Activated naive CD8-positive, alpha-beta T cell treated with anti-CD3 and anti-CD28 coated beads, Interleukin-2, amount 10 ng/mL, durations not matched to agents 7 days and 5 days (primary cell): ENCODE measurements around the gene EYA2. TPM values are rescaled to one million over a fixed set of nuclear protein-coding genes. Genes with fewer than 3 reads are reported as not detected.

Source experiments
- ATAC-seq: fragments of 150-1000 bp; cut with Tn5 transposase; one replicate; pipeline ENCODE4 v1.10.0; 2021; ENCODE audit warnings: low read depth, moderate library complexity
- POLR2A ChIA-PET: fragments of 350-600 bp; sonication (Branson Sonifier 250); formaldehyde crosslinking; loops from one replicate; lab custom pipeline; 2021; ENCODE audit warnings: antibody characterized with exemption; lab: Charles Lee
- DNase-seq: peaks from one replicate; pipeline ENCODE4 v3.0.0; 2021
- H3K27ac Mint-ChIP-seq: one replicate; pipeline ENCODE4 v1.8.0; 2022; ENCODE audit warnings: mild to moderate bottlenecking, mixed read lengths
- H3K27me3 Mint-ChIP-seq: one replicate; pipeline ENCODE4 v1.8.0; 2022; ENCODE audit warnings: mild to moderate bottlenecking, moderate library complexity, mixed read lengths
- H3K36me3 Mint-ChIP-seq: one replicate; pipeline ENCODE4 v1.8.0; 2021; ENCODE audit warnings: mild to moderate bottlenecking, mixed read lengths
- H3K4me1 Mint-ChIP-seq: one replicate; pipeline ENCODE4 v1.8.0; 2021; ENCODE audit warnings: mixed read lengths
- H3K4me3 Mint-ChIP-seq: one replicate; pipeline ENCODE4 v1.8.0; 2022; ENCODE audit warnings: mild to moderate bottlenecking, moderate library complexity, mixed read lengths
- H3K9me3 Mint-ChIP-seq: one replicate; pipeline ENCODE4 v1.8.0; 2021; ENCODE audit warnings: mixed read lengths
- total RNA-seq, 2 experiments: library from RNA; stranded (reverse); gene quantifications; one replicate each; pipeline ENCODE4 v1.2.3, GENCODE V29; 2021

The EYA2 gene
- total RNA-seq, 2 experiments from 2014 or later, result not detected

DNA sequence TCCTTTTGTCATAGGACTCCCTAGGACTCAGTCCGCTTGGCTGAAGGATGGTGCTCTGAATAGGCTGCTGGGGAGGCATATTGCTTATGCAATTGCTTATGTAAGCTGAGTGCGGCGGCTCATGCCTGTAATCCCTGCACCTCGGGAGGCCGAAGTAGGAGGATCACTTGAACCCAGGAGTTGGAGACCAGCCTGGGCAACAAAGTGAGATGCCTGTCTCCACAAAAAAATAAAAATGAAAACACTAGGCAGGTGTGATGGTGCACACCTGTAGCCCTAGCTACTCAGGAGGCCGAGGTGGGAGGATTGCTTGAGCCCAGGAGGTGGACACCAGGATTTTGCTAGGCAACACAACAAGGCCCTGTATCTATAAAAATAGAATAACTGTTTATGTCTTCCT, 81.3 kb downstream of the EYA2 start:
- ATAC-seq (no peak), DNase-seq (no peak)
- H3K4me1 Mint-ChIP-seq, result peaks cover 26% of the 10 kb centered on the region
- no peak overlapping the region for H3K27ac Mint-ChIP-seq
- no peaks in the 10 kb centered on the region for H3K9me3 Mint-ChIP-seq
- H3K4me3 Mint-ChIP-seq, result no peak overlapping the region
- POLR2A ChIA-PET, result no interaction called here
- H3K27me3 Mint-ChIP-seq, result peaks cover 70% of the 10 kb centered on the region
- H3K36me3 Mint-ChIP-seq, result no peaks in the 10 kb centered on the region

DNA sequence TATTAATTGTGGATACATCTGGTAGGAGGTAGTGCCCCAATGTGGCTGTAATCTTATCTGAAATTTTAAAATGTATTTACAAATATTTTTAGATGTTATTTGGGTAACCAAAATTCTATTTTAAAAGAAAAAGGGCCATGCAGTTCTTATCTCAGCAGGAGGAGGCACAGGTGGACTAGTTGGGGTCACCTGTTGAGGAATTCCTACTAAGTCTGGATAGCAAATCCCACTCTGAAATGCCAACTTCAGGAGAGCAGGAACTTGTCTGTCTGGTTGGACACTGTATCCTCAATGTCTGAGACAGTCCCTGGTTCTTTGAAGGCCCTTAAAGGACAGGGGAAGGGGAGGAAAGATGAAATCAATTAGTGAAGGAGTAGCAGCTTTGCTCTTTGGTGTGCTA, 82.6 kb downstream of the EYA2 start:
- no peak for ATAC-seq
- H3K27me3 Mint-ChIP-seq, result peaks cover 68% of the 10 kb centered on the region

DNA sequence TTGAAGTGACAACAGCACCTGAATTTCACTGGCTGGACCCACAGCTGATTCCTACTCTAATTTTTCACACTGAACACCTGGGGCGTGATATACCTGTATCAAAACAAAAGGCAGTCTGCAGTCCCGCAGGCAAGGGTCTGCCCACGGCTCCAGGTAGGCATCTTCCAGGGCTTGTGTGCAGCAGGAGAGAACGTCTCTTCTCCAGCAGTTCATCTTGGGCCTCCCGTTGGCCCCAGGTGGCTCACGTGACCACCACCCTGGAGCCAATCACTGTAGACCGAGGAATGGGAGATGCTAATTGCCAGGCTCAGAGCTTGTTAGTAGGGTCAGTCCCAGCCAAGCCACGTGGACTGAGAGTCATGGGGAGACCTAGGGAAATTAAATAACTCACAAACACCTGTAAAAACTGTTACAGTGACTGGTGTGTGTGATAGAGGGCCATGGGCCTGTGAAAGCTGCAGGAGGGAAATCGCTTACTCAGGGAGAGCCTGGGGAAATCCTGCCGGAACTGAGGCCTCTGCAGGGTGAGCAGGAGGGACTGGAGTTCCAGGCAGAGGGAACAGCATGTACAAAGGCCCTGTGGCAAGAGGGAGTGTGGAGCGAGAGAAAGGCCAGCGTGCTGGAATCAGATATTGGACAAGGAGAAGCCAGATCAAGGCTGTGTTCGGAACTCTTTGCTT, 83.4 kb downstream of the EYA2 start:
- POLR2A ChIA-PET, result no interaction called here
- peaks cover 70% of the 10 kb centered on the region for H3K27me3 Mint-ChIP-seq
- H3K27ac Mint-ChIP-seq, result no peak overlapping the region
- peaks cover 5% of the 10 kb centered on the region for H3K9me3 Mint-ChIP-seq
- H3K4me3 Mint-ChIP-seq, result no peak overlapping the region
- no peak for ATAC-seq
- H3K4me1 Mint-ChIP-seq, result peaks cover 22% of the 10 kb centered on the region
- peaks cover 3% of the 10 kb centered on the region for H3K36me3 Mint-ChIP-seq
- DNase-seq, result no peak

More for the DNA sequence above, 82.6 kb downstream of the EYA2 start:
- H3K4me1 Mint-ChIP-seq, result peaks cover 22% of the 10 kb centered on the region
- H3K36me3 Mint-ChIP-seq, result peaks cover under 1% of the 10 kb centered on the region
- H3K4me3 Mint-ChIP-seq, result no peak overlapping the region
- no peak overlapping the region for H3K27ac Mint-ChIP-seq
- H3K9me3 Mint-ChIP-seq, result peaks cover 2% of the 10 kb centered on the region
- POLR2A ChIA-PET, result no interaction called here
- DNase-seq, result no peak

DNA sequence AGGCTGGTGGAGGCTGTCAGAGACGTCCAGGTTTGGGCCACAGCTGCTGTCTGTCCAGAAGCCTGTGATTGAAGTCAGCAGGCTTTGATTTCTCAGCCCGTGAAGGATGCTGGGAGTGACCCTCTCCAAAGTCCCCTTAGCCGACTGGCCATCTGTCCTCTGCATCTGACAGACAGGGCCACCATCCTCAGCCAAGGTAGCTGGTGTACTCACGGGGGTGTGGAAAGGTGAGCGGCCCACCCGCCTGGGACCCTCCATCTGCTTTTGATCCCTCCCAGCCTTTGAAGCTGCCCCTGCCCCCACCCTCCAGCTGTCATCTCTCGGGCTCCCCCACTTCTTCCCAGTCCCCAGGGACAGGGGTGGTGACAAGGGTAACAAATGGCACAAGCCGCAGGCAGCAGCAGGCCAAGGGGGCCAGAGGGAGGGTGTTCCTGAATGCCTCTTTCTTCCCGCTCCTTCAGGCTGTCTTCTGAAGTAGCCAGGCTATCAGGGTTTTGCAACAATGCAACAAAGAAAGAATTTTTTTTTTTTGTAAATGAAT, 84.4 kb downstream of the EYA2 start:
- peaks cover 70% of the 10 kb centered on the region for H3K27me3 Mint-ChIP-seq
- POLR2A ChIA-PET, result interaction anchor here (1.7 kb wide), 1 partner anchor 12 kb away, joined by 4 read pairs; no protein-coding TSS in a partner anchor
- no peak overlapping the region for H3K27ac Mint-ChIP-seq

DNA sequence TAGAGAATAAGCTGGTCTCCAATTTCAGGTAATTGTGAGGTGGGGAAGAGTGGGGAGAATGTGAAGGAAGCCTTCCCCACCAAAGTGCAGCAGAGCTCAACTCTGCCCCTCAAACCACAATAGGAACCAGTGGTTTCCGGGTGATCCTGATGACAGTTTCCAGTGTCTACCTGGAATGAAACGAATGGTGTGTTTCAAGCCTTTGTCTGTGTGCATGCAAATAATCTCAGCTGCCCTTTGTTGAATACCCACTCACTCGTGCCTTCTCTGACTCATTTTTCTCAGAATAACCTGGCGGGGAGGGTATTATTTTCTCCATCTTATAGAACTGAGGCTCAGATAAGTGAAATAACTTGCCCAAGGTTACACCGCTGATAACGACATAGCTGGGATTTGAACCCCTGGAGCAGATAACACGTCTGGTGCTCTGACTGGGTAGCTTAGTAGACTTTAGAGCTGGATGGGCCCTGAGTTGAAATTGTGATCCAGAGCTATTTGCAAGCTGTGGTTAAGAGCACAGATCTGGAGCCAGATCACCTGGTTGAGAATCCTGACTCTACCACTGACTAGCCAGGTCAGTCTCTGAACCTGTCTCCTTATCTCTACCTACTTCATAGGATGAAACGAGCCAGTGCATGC, 85.1 kb downstream of the EYA2 start:
- POLR2A ChIA-PET, result interaction anchor here (1.7 kb wide), 1 partner anchor 11 kb away, joined by 4 read pairs; no protein-coding TSS in a partner anchor

More for the DNA sequence above, 84.4 kb downstream of the EYA2 start:
- Mint-ChIP-seq H3K4me1 (peaks cover 21% of the 10 kb centered on the region), H3K9me3 (peaks cover 8% of the 10 kb centered on the region), H3K36me3 (peaks cover 5% of the 10 kb centered on the region), H3K4me3 (peak overlapping the region; percentile 38)
- ATAC-seq (no peak), DNase-seq (no peak)

DNA sequence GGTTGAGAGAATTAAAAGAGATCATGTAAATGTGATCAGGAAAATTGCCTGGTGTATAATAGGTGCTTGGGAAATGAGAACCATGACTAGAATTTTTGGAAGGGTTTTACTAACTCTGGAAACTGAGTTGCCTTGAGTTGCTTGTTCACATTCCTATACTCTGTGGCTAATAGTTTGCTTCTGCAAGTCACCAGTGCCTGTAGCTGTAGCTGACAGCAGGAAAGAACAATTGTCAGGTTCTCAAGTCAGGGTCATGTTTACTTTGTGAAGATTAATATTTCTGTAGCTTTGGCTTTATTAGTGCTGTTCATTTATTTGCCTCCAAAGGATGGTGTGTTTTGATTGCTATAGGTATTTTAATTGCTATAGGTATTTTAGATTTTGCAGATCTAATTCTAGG, 86.5 kb downstream of the EYA2 start:
- DNase-seq (no peak), ATAC-seq (no peak)
- Mint-ChIP-seq H3K4me3 (no peak overlapping the region), H3K4me1 (peaks cover 12% of the 10 kb centered on the region), H3K27me3 (peaks cover 79% of the 10 kb centered on the region), H3K36me3 (peaks cover 5% of the 10 kb centered on the region), H3K9me3 (peaks cover 12% of the 10 kb centered on the region), H3K27ac (no peak overlapping the region)
- POLR2A ChIA-PET, result no interaction called here

More for the DNA sequence above, 85.1 kb downstream of the EYA2 start:
- Mint-ChIP-seq H3K9me3 (peaks cover 8% of the 10 kb centered on the region), H3K27me3 (peaks cover 71% of the 10 kb centered on the region), H3K36me3 (peaks cover 5% of the 10 kb centered on the region), H3K4me1 (peaks cover 17% of the 10 kb centered on the region), H3K4me3 (peak overlapping the region; percentile 31), H3K27ac (no peak overlapping the region)
- ATAC-seq (peak; percentile 70), DNase-seq (no peak)

DNA sequence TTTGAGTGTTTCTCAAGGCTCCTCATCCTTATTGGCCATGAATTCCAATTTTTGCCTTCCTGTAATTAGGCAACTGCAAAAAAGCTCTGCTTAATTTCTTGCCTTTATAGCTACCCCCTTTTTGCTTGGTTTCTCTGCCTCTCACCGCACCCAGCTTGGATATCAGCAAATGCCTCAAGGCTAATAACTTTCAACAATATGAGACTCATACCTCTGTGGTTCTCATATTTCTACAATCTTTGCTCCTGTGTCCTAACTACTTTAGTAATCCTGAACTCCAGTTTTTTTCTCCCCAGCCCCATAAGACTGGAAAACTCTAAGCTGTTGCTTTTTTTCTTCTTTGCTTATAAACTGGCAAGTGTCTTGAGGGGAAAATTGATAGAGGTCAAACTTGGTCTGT, 88.8 kb downstream of the EYA2 start:
- POLR2A ChIA-PET, result no interaction called here
- H3K9me3 Mint-ChIP-seq, result peaks cover 14% of the 10 kb centered on the region
- no peak overlapping the region for H3K27ac Mint-ChIP-seq
- H3K36me3 Mint-ChIP-seq, result peaks cover 5% of the 10 kb centered on the region
- H3K4me3 Mint-ChIP-seq, result no peak overlapping the region
- ATAC-seq (no peak), DNase-seq (no peak)
- peaks cover 69% of the 10 kb centered on the region for H3K27me3 Mint-ChIP-seq
- peaks cover 11% of the 10 kb centered on the region for H3K4me1 Mint-ChIP-seq

DNA sequence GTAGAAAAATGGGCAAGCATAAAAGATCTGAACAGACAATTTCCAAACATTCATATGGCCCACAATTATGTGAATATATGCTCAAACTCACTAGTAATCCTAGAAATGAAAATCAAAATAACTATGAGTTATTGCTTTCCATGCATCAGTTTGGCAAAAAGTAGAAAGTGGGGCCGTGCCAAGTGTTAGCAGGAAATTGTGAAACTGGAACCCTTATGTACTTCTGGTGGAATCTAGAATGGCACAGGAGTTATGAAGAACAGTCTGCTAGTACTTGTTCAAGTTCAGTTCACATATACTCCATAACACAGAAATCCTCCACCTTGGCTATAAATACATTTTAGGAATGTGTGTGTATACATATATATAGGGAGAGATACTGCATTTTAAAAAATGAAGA, 89.8 kb downstream of the EYA2 start:
- Mint-ChIP-seq H3K27me3 (peaks cover 68% of the 10 kb centered on the region), H3K9me3 (peaks cover 14% of the 10 kb centered on the region), H3K27ac (no peak overlapping the region), H3K4me3 (no peak overlapping the region), H3K36me3 (peaks cover 5% of the 10 kb centered on the region), H3K4me1 (peaks cover 10% of the 10 kb centered on the region)
- POLR2A ChIA-PET, result no interaction called here
- DNase-seq (no peak), ATAC-seq (no peak)

DNA sequence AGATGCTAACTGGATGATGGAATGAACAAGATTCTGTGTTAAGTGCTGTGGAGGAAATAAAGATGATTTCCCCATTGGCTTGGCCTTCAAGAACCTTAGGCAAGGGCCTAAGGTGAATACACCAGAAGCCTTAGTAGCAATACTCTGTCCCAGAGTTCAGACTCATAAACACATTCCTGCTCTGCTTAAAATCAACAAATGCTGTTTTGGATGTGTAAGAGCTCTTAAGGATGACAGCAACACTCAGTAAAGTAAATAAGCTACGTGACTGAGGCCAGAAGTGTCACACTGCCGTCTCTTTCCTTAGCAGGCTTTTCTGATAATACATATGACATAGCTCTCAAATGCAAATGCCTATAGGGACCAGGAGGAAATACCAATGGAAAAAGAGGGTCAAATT, 90.6 kb downstream of the EYA2 start:
- POLR2A ChIA-PET, result no interaction called here
- peaks cover 7% of the 10 kb centered on the region for H3K36me3 Mint-ChIP-seq
- ATAC-seq (no peak), DNase-seq (no peak)
- H3K27ac Mint-ChIP-seq, result no peak overlapping the region
- H3K4me1 Mint-ChIP-seq, result peaks cover 12% of the 10 kb centered on the region
- peaks cover 14% of the 10 kb centered on the region for H3K9me3 Mint-ChIP-seq
- peaks cover 60% of the 10 kb centered on the region for H3K27me3 Mint-ChIP-seq
- no peak overlapping the region for H3K4me3 Mint-ChIP-seq

DNA sequence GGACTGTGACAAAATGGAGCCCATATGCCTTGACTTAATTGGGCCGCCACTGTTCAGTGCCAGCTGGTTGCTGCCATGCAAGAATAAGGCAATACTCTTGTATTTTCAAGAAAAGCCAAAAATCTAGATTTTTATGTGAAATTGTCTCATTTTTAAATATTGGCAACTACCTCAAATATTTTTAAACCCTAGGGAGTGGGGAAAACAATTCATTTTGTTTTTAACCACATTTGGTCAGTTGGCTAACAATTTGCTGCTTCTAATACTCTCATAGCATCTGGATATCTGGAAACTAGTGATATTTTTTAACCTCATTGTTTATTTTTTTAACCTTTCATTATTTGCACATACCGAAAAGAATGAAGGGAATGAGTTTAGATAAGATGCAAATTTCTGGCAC, 91.0 kb downstream of the EYA2 start:
- Mint-ChIP-seq H3K9me3 (peaks cover 14% of the 10 kb centered on the region), H3K4me1 (peaks cover 17% of the 10 kb centered on the region), H3K36me3 (peaks cover 7% of the 10 kb centered on the region), H3K4me3 (no peak overlapping the region), H3K27ac (no peak overlapping the region), H3K27me3 (peaks cover 56% of the 10 kb centered on the region)
- no peak for ATAC-seq
- POLR2A ChIA-PET, result no interaction called here
- DNase-seq, result no peak

DNA sequence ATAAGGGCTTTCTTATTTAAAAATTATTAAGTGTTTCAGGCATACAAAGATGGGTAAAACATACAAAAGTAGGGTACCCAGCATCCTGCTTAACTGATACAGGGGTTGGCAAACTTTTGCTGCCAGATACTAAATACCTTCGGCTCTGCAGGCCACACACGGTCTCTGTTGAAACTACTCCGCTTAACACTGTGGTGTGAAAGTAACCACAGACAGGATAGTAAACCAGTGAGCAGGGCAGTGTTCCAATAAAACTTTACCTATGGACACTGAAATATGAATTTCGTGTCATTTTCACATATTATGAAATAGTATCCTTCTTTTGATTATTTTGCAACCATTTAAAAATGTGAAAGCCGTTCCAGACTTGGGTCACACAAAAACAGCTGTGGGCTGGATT, 92.4 kb downstream of the EYA2 start:
- Mint-ChIP-seq H3K27me3 (peaks cover 53% of the 10 kb centered on the region), H3K36me3 (peaks cover 10% of the 10 kb centered on the region), H3K4me1 (peaks cover 27% of the 10 kb centered on the region), H3K4me3 (no peak overlapping the region), H3K27ac (no peak overlapping the region), H3K9me3 (peaks cover 13% of the 10 kb centered on the region)
- DNase-seq (no peak), ATAC-seq (no peak)
- POLR2A ChIA-PET, result no interaction called here

DNA sequence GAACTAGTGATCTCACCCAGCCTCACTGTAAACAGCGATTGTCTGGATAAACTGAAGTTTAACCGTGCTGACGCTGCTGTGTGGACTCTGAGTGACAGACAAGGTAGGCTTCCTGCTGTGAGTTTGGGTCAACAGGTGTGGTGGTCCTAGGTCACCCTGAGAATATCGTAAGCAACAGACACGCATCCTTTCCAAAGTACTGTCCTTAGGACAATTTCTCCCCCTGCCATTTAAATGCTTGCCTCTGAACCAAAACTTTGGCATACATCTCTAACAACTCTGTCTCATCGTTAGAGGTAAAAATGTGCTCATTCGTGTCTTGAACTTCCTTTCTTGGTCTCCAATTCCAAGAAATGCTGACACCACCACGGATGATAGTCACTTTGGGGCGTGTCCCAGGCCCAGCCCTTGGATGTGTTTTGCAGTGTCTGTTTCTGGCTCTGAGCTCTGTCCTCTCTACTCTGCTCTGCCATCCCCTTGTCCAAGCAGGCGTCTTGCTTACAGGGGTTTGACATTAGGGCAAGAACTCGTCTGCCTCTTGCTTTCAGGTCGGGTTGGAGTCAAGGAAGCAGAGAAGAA, 95.5 kb downstream of the EYA2 start:
- H3K4me3 Mint-ChIP-seq, result peak overlapping the region; percentile 73
- POLR2A ChIA-PET, result interaction anchor here (0.6 to 1.2 kb wide), 3 partner anchors 10 to 246 kb away, joined by 3 to 4 read pairs (median 3); no protein-coding TSS in a partner anchor
- ATAC-seq (peak; percentile 84), DNase-seq (peak; percentile 61)
- H3K27ac Mint-ChIP-seq, result peak overlapping the region; percentile 98
- H3K27me3 Mint-ChIP-seq, result peaks cover 26% of the 10 kb centered on the region
- H3K9me3 Mint-ChIP-seq, result peaks cover 5% of the 10 kb centered on the region
- H3K4me1 Mint-ChIP-seq, result peaks cover 50% of the 10 kb centered on the region
- peaks cover 9% of the 10 kb centered on the region for H3K36me3 Mint-ChIP-seq

DNA sequence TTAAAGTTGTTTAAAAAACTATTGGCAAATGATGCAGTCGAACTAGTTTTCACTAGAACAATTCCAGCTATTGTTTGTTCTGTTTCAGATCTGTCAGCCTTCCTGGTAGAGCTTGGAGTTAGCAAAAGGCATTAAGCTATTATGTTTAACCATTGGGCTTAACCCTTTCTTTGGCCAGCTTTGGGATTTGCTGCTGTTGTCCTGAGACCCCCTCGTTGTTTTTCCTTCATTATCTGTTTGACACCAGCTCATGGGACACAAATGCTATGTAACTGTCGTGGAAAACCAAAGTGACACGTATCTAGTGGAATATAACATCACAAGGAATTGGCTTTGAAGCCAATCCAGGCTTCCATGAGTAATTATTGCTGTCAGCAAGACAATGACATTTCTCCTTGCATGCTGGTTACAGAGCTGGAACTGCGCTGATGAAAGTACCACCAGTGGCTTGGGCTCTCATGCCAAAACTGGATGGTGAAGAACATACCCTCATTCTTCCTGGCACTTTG, 96.0 kb downstream of the EYA2 start:
- Mint-ChIP-seq H3K36me3 (peaks cover 9% of the 10 kb centered on the region), H3K4me1 (peaks cover 50% of the 10 kb centered on the region), H3K27me3 (peaks cover 20% of the 10 kb centered on the region), H3K4me3 (peak overlapping the region; percentile 73), H3K27ac (peak overlapping the region; percentile 98), H3K9me3 (peaks cover 2% of the 10 kb centered on the region)
- ATAC-seq, result no peak
- POLR2A ChIA-PET, result interaction anchor here (0.6 to 1.7 kb wide), 4 partner anchors 9 to 245 kb away, joined by 3 to 4 read pairs (median 3); no protein-coding TSS in a partner anchor
- no peak for DNase-seq
